Right cardiac atrium (tissue), 5 donors: Measurements from ENCODE around the gene PROM1. TPM values are rescaled to one million over a fixed set of nuclear protein-coding genes. Genes with fewer than 3 reads are reported as not detected.
A peak's percentile ranks its signal among the peaks of the same experiment; 100 is the strongest.

Experiments used
- ATAC-seq, 2 donors: fragments of 200-7000 bp; cut with Tn5 transposase; one replicate each; pipeline versions ENCODE4 v1.8.0 to v1.9.1; 2020; ENCODE audit warnings: moderate library complexity in 2 of 2, mild to moderate bottlenecking in 1 of 2
- DNase-seq, 3 donors: peaks; one replicate each; pipeline ENCODE4 v3.0.0-alpha.2; 2020
- H3K27ac ChIP-seq: one replicate; pipeline ENCODE4 v1.5.1; 2013; ENCODE audit warnings: mild to moderate bottlenecking, low read length, control low read depth, moderate library complexity
- H3K27me3 ChIP-seq: one replicate; pipeline ENCODE4 v1.6.1; 2013; ENCODE audit not compliant: control insufficient read depth, insufficient read depth
- H3K4me1 ChIP-seq: one replicate; pipeline ENCODE4 v1.6.1; 2013; ENCODE audit warnings: low read length; ENCODE audit not compliant: control insufficient read depth, insufficient read depth
- H3K4me3 ChIP-seq: one replicate; pipeline ENCODE4 v1.5.1; 2013; ENCODE audit warnings: low read length, control low read depth
- H3K9me3 ChIP-seq: one replicate; pipeline ENCODE4 v1.6.1; 2013; ENCODE audit warnings: low read length; ENCODE audit not compliant: control insufficient read depth
- WGBS: extraction: QIAGEN DNeasy Blood & Tissue Kit; methylation state at CpG from one replicate; pipeline ENCODE4 v1.1.7; 2013; 5-methylcytosine and 5-hydroxymethylcytosine counted together
- intact Hi-C, 4 donors: fragments of 100-400 bp; cut with DNase I; formaldehyde crosslinking; loops; one replicate each; pipeline versions ENCODE4 v1.11.0 to v1.14.0; 2022 to 2023
- polyA plus RNA-seq: library from polyadenylated mRNA; stranded (reverse); fragments of 200-250 nt; gene quantifications from one replicate; pipeline ENCODE4 v1.2.3, GENCODE V29; 2013
- total RNA-seq, 4 donors: library from RNA; stranded (reverse); fragmentation: NEBNext Ultra II Directional; extraction: Animal tissue kit (Norgen Biotek cat#: 25700); gene quantifications; one replicate each; pipeline ENCODE4 v1.2.1, GENCODE V29; 2021
- donor health status: healthy with polysubstance abuse.
- donor health status: DM: no; HTN: yes; CAD: no.
- donor health status: DM: no; HTN: no; CAD: no.
- donor health status: DM: no; HTN: yes; CAD: no; lungs with severe emphysema.
- donor health status: DM: yes; HTN: yes; CAD: no.

Gene PROM1
- total and polyA plus RNA-seq, 5 donors = 3.2 to 12.3 (median 5.6) TPM

- ATAC-seq (peak; percentile 56 to 62), DNase-seq (no peak)
- no peaks in the 10 kb centered on the region for H3K9me3 ChIP-seq
- intact Hi-C loops = no loop called here
- H3K27ac ChIP-seq = no peak overlapping the region
- 48% methylated on average over 7 of the region's 7 CpGs for WGBS
- no peaks in the 10 kb centered on the region for H3K4me1 ChIP-seq
- H3K4me3 ChIP-seq = no peak overlapping the region
- no peaks in the 10 kb centered on the region for H3K27me3 ChIP-seq
Measured at GRCh38 chr4:15926486-15926885, 157.3 kb downstream of the PROM1 start.

- intact Hi-C loops = no loop called here
- no peak for ATAC-seq
- WGBS = 64% methylated on average over 3 of the region's 3 CpGs
- H3K4me3 ChIP-seq = no peak overlapping the region
- no peaks in the 10 kb centered on the region for H3K4me1 ChIP-seq
- DNase-seq = peak; percentile 30 to 58 (median 50)
- H3K9me3 ChIP-seq = no peaks in the 10 kb centered on the region
- H3K27me3 ChIP-seq = no peaks in the 10 kb centered on the region
- H3K27ac ChIP-seq = no peak overlapping the region
Measured at GRCh38 chr4:15925830-15926229, 158.0 kb downstream of the PROM1 start.

GRCh38 chr4:15921592-15921932 is 162.3 kb downstream of the PROM1 start:
- intact Hi-C loops = no loop called here
- H3K27me3 ChIP-seq = no peaks in the 10 kb centered on the region
- DNase-seq = no peak
- H3K27ac ChIP-seq = no peak overlapping the region
- H3K9me3 ChIP-seq = no peaks in the 10 kb centered on the region
- ATAC-seq = no peak
- H3K4me1 ChIP-seq = no peaks in the 10 kb centered on the region
- H3K4me3 ChIP-seq = no peak overlapping the region
- WGBS = 94% methylated on average over 1 of the region's 1 CpG

- H3K27ac ChIP-seq = no peak overlapping the region
- ATAC-seq (peak; percentile 66 to 91), DNase-seq (peak; percentile 73 to 88 (median 78))
- no peak overlapping the region for H3K4me3 ChIP-seq
- H3K27me3 ChIP-seq = no peaks in the 10 kb centered on the region
- H3K4me1 ChIP-seq = no peaks in the 10 kb centered on the region
- intact Hi-C loops = no loop called here
- WGBS = 39% methylated on average over 4 of the region's 4 CpGs
- H3K9me3 ChIP-seq = no peaks in the 10 kb centered on the region
Measured at GRCh38 chr4:15920723-15921591, 162.9 kb downstream of the PROM1 start.

GRCh38 chr4:15918484-15919129 is 165.2 kb downstream of the PROM1 start:
- Histone ChIP-seq H3K27ac (no peak overlapping the region), H3K27me3 (no peaks in the 10 kb centered on the region), H3K4me3 (no peak overlapping the region), H3K4me1 (no peaks in the 10 kb centered on the region), H3K9me3 (no peaks in the 10 kb centered on the region)
- 36% methylated on average over 4 of the region's 4 CpGs for WGBS
- ATAC-seq = peak in 1 of 2 donors; percentile 14
- DNase-seq = no peak
- intact Hi-C loops = no loop called here

Other genes with a start within 250 kb of the PROM1 start
- gene FGFBP1, start 145.3 kb downstream of the PROM1 start, total RNA-seq = under 1 TPM in 1 of 4 donors, not detected in 3; 0.25 TPM
- gene FGFBP1, start 145.3 kb downstream of the PROM1 start, polyA plus RNA-seq = not detected
- gene FGFBP2, start 120.8 kb downstream of the PROM1 start, total RNA-seq = 10 to 100 TPM in 1 of 4 donors, 1 to 10 TPM in 3; 4.0 to 18.1 (median 5.2) TPM
- 20.7 TPM for gene FGFBP2, start 120.8 kb downstream of the PROM1 start, polyA plus RNA-seq
- gene TAPT1, start 142.4 kb upstream of the PROM1 start, total RNA-seq = 10 to 100 TPM; 38.1 to 49.0 (median 39.5) TPM
- gene TAPT1, start 142.4 kb upstream of the PROM1 start, polyA plus RNA-seq = 16.9 TPM